ENCODE data around the gene NFIC. TPM values are rescaled to one million over a fixed set of nuclear protein-coding genes. Genes with fewer than 3 reads are reported as not detected.

NFIC gene
- total and polyA plus RNA-seq, 10 of the 15 experiments (the other 5 are each of a cell fraction or from before 2014, with no cell fraction given) = 0.71 to 53.5 (median 10.2) TPM

- TF ChIP-seq EGR1 (IDR thresholded peaks at IDR 0.05; ENCODE audit: borderline replicate concordance in 1 of 2, low read depth in 2 of 2, low read length in 2 of 2) (no peak), ZBED1 (IDR thresholded peaks at IDR 0.05; ENCODE audit: borderline replicate concordance) (no peak), IKZF1 (conservative IDR thresholded peaks at IDR 0.05) (peak; percentile 96), EED (IDR thresholded peaks at IDR 0.05; ENCODE audit: low read depth) (peak; percentile 92), NFXL1 (IDR thresholded peaks at IDR 0.05; ENCODE audit: borderline replicate concordance) (no peak), RBBP5 (conservative IDR thresholded peaks at IDR 0.05) (no peak), MTA3 (IDR thresholded peaks at IDR 0.05; ENCODE audit: borderline replicate concordance, low read length) (no peak), ZNF274 (IDR thresholded peaks at IDR 0.05; ENCODE audit: insufficient read depth, insufficient read length) (no peak), IRF3 (IDR thresholded peaks at IDR 0.05) (no peak), POLR2AphosphoS5 (IDR thresholded peaks at IDR 0.05; ENCODE audit: low read length) (no peak), SMC3 (IDR thresholded peaks at IDR 0.05; ENCODE audit: borderline replicate concordance, low read length) (no peak), ZNF24 (IDR thresholded peaks at IDR 0.05) (peak; percentile 88), TCF12 (IDR thresholded peaks at IDR 0.05; ENCODE audit: low read depth, low read length) (no peak), ETV6 (conservative IDR thresholded peaks at IDR 0.05 in 1 of 2, IDR thresholded peaks at IDR 0.05 in 1 of 2; ENCODE audit: borderline replicate concordance in 1 of 2, low read depth in 1 of 2) (no peak), PAX8 (IDR thresholded peaks at IDR 0.05) (no peak), NR2C1 (IDR thresholded peaks at IDR 0.05) (no peak), HSF1 (IDR thresholded peaks at IDR 0.05; ENCODE audit: low read depth, low read length) (no peak), HCFC1 (IDR thresholded peaks at IDR 0.05; ENCODE audit: low read length) (no peak), BHLHE40 (IDR thresholded peaks at IDR 0.05; ENCODE audit: borderline replicate concordance in 1 of 2, low read depth in 2 of 2, low read length in 1 of 2) (peak in 1 of 2 experiments; percentile 8; a peak in 1 of 4 replicates), NBN (IDR thresholded peaks at IDR 0.05) (peak; percentile 27; the same call in 1 of the 2 replicates), RELA (IDR thresholded peaks at IDR 0.05; ENCODE audit: borderline replicate concordance, partially characterized antibody) (no peak), PML (IDR thresholded peaks at IDR 0.05; ENCODE audit: low read length) (no peak)
- TF ChIP-seq, protein P1, sequence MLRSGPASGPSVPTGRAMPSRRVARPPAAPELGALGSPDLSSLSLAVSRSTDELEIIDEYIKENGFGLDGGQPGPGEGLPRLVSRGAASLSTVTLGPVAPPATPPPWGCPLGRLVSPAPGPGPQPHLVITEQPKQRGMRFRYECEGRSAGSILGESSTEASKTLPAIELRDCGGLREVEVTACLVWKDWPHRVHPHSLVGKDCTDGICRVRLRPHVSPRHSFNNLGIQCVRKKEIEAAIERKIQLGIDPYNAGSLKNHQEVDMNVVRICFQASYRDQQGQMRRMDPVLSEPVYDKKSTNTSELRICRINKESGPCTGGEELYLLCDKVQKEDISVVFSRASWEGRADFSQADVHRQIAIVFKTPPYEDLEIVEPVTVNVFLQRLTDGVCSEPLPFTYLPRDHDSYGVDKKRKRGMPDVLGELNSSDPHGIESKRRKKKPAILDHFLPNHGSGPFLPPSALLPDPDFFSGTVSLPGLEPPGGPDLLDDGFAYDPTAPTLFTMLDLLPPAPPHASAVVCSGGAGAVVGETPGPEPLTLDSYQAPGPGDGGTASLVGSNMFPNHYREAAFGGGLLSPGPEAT (IDR thresholded peaks at IDR 0.05; ENCODE audit: low read depth) = peak; percentile 63; the same call in 1 of the 2 replicates
- TF ChIP-seq, protein P2, sequence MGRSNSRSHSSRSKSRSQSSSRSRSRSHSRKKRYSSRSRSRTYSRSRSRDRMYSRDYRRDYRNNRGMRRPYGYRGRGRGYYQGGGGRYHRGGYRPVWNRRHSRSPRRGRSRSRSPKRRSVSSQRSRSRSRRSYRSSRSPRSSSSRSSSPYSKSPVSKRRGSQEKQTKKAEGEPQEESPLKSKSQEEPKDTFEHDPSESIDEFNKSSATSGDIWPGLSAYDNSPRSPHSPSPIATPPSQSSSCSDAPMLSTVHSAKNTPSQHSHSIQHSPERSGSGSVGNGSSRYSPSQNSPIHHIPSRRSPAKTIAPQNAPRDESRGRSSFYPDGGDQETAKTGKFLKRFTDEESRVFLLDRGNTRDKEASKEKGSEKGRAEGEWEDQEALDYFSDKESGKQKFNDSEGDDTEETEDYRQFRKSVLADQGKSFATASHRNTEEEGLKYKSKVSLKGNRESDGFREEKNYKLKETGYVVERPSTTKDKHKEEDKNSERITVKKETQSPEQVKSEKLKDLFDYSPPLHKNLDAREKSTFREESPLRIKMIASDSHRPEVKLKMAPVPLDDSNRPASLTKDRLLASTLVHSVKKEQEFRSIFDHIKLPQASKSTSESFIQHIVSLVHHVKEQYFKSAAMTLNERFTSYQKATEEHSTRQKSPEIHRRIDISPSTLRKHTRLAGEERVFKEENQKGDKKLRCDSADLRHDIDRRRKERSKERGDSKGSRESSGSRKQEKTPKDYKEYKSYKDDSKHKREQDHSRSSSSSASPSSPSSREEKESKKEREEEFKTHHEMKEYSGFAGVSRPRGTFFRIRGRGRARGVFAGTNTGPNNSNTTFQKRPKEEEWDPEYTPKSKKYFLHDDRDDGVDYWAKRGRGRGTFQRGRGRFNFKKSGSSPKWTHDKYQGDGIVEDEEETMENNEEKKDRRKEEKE (IDR thresholded peaks at IDR 0.05) = no peak
These were observed 3.2 kb downstream of the NFIC start (continued) for GRCh38 chr19:3369337-3370213.
